Epithelial cell of esophagus (primary cell): ENCODE measurements around the gene BAHD1.

Source experiments
- DNase-seq: peaks from one replicate; pipeline ENCODE4 v3.0.0; 2010; ENCODE audit warnings: low read depth
- H3K4me3 ChIP-seq: 2 replicates; pipeline ENCODE4 v1.5.1; 2011; ENCODE audit warnings: mild to moderate bottlenecking, low read length, control low read depth
- TF ChIP-seq, protein P1 (sequence below): IDR thresholded peaks from 2 replicates; pipeline ENCODE4 v1.5.1; 2011; ENCODE audit warnings: low read depth, mild to moderate bottlenecking, low read length, control low read depth, inconsistent platforms; ENCODE audit not compliant: insufficient read depth; ENCODE audit errors: missing control alignments

Gene BAHD1

GRCh38 chr15:40498418-40498817 is 57.7 kb downstream of the BAHD1 start:
- DNase-seq: peak; percentile 75
- H3K4me3 ChIP-seq: no peak overlapping the region
- TF ChIP-seq, protein P1, sequence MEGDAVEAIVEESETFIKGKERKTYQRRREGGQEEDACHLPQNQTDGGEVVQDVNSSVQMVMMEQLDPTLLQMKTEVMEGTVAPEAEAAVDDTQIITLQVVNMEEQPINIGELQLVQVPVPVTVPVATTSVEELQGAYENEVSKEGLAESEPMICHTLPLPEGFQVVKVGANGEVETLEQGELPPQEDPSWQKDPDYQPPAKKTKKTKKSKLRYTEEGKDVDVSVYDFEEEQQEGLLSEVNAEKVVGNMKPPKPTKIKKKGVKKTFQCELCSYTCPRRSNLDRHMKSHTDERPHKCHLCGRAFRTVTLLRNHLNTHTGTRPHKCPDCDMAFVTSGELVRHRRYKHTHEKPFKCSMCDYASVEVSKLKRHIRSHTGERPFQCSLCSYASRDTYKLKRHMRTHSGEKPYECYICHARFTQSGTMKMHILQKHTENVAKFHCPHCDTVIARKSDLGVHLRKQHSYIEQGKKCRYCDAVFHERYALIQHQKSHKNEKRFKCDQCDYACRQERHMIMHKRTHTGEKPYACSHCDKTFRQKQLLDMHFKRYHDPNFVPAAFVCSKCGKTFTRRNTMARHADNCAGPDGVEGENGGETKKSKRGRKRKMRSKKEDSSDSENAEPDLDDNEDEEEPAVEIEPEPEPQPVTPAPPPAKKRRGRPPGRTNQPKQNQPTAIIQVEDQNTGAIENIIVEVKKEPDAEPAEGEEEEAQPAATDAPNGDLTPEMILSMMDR: no peak

DNA sequence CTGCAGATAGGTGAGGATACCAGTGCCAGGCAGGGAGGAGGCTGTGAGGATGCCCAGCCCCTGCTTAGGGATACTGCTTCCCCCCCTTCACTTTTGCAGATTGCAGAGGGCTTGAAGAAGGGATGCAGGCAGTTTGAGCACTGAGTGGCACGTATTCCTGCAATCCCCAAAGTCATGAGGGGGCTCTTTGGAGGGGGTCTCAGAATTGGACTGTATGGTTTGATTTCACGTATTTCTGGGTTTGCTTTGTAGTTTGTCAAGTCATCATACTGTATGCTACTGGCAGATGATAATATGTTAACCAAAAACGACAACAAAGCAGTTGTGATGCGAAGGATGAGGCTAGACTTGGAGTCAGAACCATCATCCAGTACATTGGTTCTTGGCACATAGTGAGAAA is 58.1 kb downstream of the BAHD1 start:
- H3K4me3 ChIP-seq: no peak overlapping the region
- DNase-seq: no peak
- TF ChIP-seq, protein P1: no peak

DNA sequence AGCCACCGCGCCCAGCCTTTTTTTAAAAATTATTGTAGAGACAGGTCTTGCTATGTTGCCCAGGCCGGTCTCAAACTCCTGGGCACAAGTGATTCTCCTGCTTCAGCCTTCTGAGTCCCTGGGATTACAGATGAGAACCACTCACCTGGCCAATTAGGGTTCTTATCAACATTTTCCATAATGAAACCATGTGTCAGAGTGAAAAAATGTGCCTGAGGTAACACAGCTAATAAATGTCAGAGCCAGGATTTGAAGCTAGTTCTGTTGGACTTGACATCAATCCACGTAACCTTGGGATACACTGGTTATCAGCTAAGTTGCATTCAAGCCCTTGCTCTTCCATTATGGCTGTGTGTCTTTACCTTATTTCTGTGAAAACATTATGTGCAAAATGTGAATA is 59.2 kb downstream of the BAHD1 start:
- TF ChIP-seq, protein P1: no peak
- H3K4me3 ChIP-seq: no peak overlapping the region
- peak; percentile 74 for DNase-seq

GRCh38 chr15:40500568-40501330 is 60.0 kb downstream of the BAHD1 start:
- DNase-seq: peak; percentile 45
- TF ChIP-seq, protein P1: no peak
- H3K4me3 ChIP-seq: no peak overlapping the region

DNA sequence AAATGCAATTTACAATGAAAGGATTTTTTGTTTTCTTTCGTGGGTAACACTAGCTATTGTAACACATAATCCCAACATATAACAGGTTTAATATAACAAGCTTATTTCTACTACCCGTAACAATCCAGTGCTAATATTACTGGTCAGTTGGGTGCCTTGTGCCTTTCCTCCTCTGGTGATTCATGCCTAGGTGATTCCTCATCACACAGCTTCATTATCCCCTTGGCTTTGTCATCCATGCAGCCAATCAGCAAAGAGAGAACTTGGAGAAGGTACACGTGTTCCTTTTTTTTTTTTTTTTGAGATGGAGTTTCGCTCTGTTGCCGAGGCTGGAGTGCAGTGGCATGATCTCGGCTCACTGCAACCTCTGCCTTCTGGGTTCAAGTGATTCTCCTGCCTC is 60.7 kb downstream of the BAHD1 start:
- DNase-seq: peak; percentile 85
- no peak overlapping the region for H3K4me3 ChIP-seq

GRCh38 chr15:40506964-40507571 is 66.3 kb downstream of the BAHD1 start:
- H3K4me3 ChIP-seq: peak overlapping the region; percentile 11
- TF ChIP-seq, protein P1: peak; percentile 67
- peak; percentile 69 for DNase-seq

More for the DNA sequence above, 60.7 kb downstream of the BAHD1 start:
- TF ChIP-seq, protein P1: no peak
